ENCODE data around the gene RBL1.
"Not testable (repeated sequence)": the region's sequence is repeated elsewhere in the genome, so short reads cannot be mapped to it uniquely, and the experiment has no call there.

Gene RBL1

GRCh38 chr20:36967636-36968035 lies 128.2 kb downstream of the RBL1 start (continued):
- TF ChIP-seq PRDM2 (tag by site-specific recombination; IDR thresholded peaks at IDR 0.05; ENCODE audit: borderline replicate concordance), result no peak
- no peak for TF ChIP-seq ZBTB7A (tag by site-specific recombination; IDR thresholded peaks at IDR 0.05; ENCODE audit: low read depth)
- no peak for TF ChIP-seq ZNF18 (tag by site-specific recombination; IDR thresholded peaks at IDR 0.05)

- not testable (repeated sequence) for H3K4me1 ChIP-seq (ENCODE audit: control insufficient read depth, insufficient read depth, low read length); H3K9me3 ChIP-seq (ENCODE audit: control insufficient read depth, insufficient read depth, low read depth, low read length); H3K27ac ChIP-seq (ENCODE audit: extremely low read depth, low read depth, low read length); H3K36me3 ChIP-seq (ENCODE audit: control insufficient read depth in 2 of 2, insufficient read depth in 1 of 2, low read length in 2 of 2); H3K4me3 ChIP-seq (ENCODE audit: low read depth, low read length)
- ChIA-PET CTCF (interaction anchor here (0.7 kb wide), 1 partner anchor 13 kb away, joined by 3 read pairs; no protein-coding TSS in a partner anchor), POLR2A (interaction anchor here (0.7 kb wide), 1 partner anchor 212 kb away, joined by 4 read pairs; the partner anchor contains the start of gene RPN2)
These were observed 128.8 kb downstream of the RBL1 start for GRCh38 chr20:36966965-36967364.

- peak; percentile 51 for TF ChIP-seq SETDB1 (IDR thresholded peaks at IDR 0.05; ENCODE audit: insufficient read length, low read length)
- H3K4me1 ChIP-seq (ENCODE audit: control insufficient read depth, insufficient read depth, low read length); POLR2A ChIA-PET; H3K27ac ChIP-seq (ENCODE audit: extremely low read depth, low read depth, low read length); H3K9me3 ChIP-seq (ENCODE audit: control insufficient read depth, insufficient read depth, low read depth, low read length); CTCF ChIA-PET; H3K36me3 ChIP-seq (ENCODE audit: control insufficient read depth in 2 of 2, insufficient read depth in 1 of 2, low read length in 2 of 2); H3K4me3 ChIP-seq (ENCODE audit: low read depth, low read length): not testable (repeated sequence)
These were observed 133.3 kb downstream of the RBL1 start for GRCh38 chr20:36962354-36962941.

GRCh38 chr20:36959242-36959641 lies 136.6 kb downstream of the RBL1 start:
- CTCF ChIA-PET, result interaction anchor here (0.6 kb wide), 1 partner anchor 232 kb away, joined by 3 read pairs; no protein-coding TSS in a partner anchor
- no peaks in the 10 kb centered on the region for H3K4me1 ChIP-seq (ENCODE audit: control insufficient read depth, insufficient read depth, low read length)
- no peaks in the 10 kb centered on the region for H3K9me3 ChIP-seq (ENCODE audit: control insufficient read depth, insufficient read depth, low read depth, low read length)
- H3K4me3 ChIP-seq (ENCODE audit: low read depth, low read length), result no peak overlapping the region
- no peaks in the 10 kb centered on the region for H3K36me3 ChIP-seq (ENCODE audit: control insufficient read depth in 2 of 2, insufficient read depth in 1 of 2, low read length in 2 of 2)
- TF ChIP-seq ZNF133 (tag by site-specific recombination; IDR thresholded peaks at IDR 0.05), result no peak
- TF ChIP-seq ZNF768 (tag by site-specific recombination; IDR thresholded peaks at IDR 0.05), result no peak
- TF ChIP-seq ZBTB17 (tag by site-specific recombination; IDR thresholded peaks at IDR 0.05), result no peak
- TF ChIP-seq ZNF610 (tag by site-specific recombination; IDR thresholded peaks at IDR 0.05; ENCODE audit: borderline replicate concordance), result no peak
- TF ChIP-seq RBAK (tag by site-specific recombination; IDR thresholded peaks at IDR 0.05), result no peak
- TF ChIP-seq ZNF202 (tag by site-specific recombination; IDR thresholded peaks at IDR 0.05; ENCODE audit: borderline replicate concordance), result no peak
- no peak for TF ChIP-seq ZNF221 (tag by site-specific recombination; IDR thresholded peaks at IDR 0.05; ENCODE audit: borderline replicate concordance)
- POLR2A ChIA-PET, result no interaction called here
- no peak overlapping the region for H3K27ac ChIP-seq (ENCODE audit: extremely low read depth, low read depth, low read length)

Data from HEK293 (cell line).